A673 (cell line): ENCODE data around the gene ALG9. TPM values are rescaled to one million over a fixed set of nuclear protein-coding genes. Genes with fewer than 3 reads are reported as not detected.

Experiments
- BruUV-seq: library from RNA; stranded (reverse); fragments of 400-500 nt; replicated peaks from 2 replicates; lab custom pipeline; 2021; lab: Mats Ljungman, UMichigan
- CTCF ChIA-PET: fragments of 300-600 bp; sonication (Branson Sonifier 250); formaldehyde crosslinking; loops from one replicate; lab custom pipeline; 2022; ENCODE audit warnings: antibody characterized with exemption; lab: Charles Lee
- POLR2A ChIA-PET: fragments of 300-600 bp; sonication (Branson Sonifier 250); formaldehyde crosslinking; loops from one replicate; lab custom pipeline; 2022; ENCODE audit warnings: antibody characterized with exemption; ENCODE audit not compliant: low non-redundant PET; lab: Charles Lee
- DNase-seq: peaks from one replicate; pipeline ENCODE4 v3.0.0-alpha.2; 2015; ENCODE audit warnings: low spot score
- H3K27ac ChIP-seq: fragments of 200-600 bp; sonication (generic); 2 replicates; pipeline ENCODE4 v1.5.1; 2016; ENCODE audit warnings: mixed run types, low read depth, mild to moderate bottlenecking, mixed read lengths, antibody characterized with exemption, low read length; ENCODE audit not compliant: poor library complexity, severe bottlenecking
- H3K27me3 ChIP-seq: fragments of 200-600 bp; sonication (generic); replicated peaks from 2 replicates; pipeline ENCODE4 v1.6.1; 2017; ENCODE audit warnings: mixed run types, low read depth, mild to moderate bottlenecking, mixed read lengths, antibody characterized with exemption, low read length; ENCODE audit not compliant: insufficient read depth, poor library complexity
- H3K36me3 ChIP-seq: fragments of 200-600 bp; sonication (generic); 2 replicates; pipeline ENCODE4 v1.6.1; 2016; ENCODE audit warnings: mixed run types, mild to moderate bottlenecking, mixed read lengths, antibody characterized with exemption, low read length; ENCODE audit not compliant: insufficient read depth, poor library complexity, severe bottlenecking
- H3K4me1 ChIP-seq: fragments of 200-600 bp; sonication (generic); 2 replicates; pipeline ENCODE4 v1.6.1; 2017; ENCODE audit warnings: mixed run types, mild to moderate bottlenecking, mixed read lengths, antibody characterized with exemption, low read length; ENCODE audit not compliant: insufficient read depth, poor library complexity, severe bottlenecking
- H3K4me3 ChIP-seq: fragments of 200-600 bp; sonication (generic); 2 replicates; pipeline ENCODE4 v1.5.1; 2016; ENCODE audit warnings: low read depth, mixed run types, mild to moderate bottlenecking, mixed read lengths, low read length; ENCODE audit not compliant: poor library complexity, severe bottlenecking
- H3K9me3 ChIP-seq: fragments of 200-600 bp; sonication (generic); 2 replicates; pipeline ENCODE4 v1.6.1; 2016; ENCODE audit warnings: mixed run types, low read depth, mild to moderate bottlenecking, mixed read lengths, antibody characterized with exemption, low read length; ENCODE audit not compliant: poor library complexity, severe bottlenecking
- EZH2 ChIP-seq: fragments of 200-600 bp; sonication (generic); IDR thresholded peaks from 2 replicates; pipeline ENCODE4 v1.6.1; 2017; ENCODE audit warnings: borderline replicate concordance, low read depth, mild to moderate bottlenecking, mixed read lengths, antibody characterized with exemption, low read length; ENCODE audit not compliant: poor library complexity, severe bottlenecking
- intact Hi-C: fragments of 100-400 bp; cut with micrococcal nuclease; formaldehyde crosslinking; loops from one replicate; pipeline ENCODE4 v1.10.0; 2022; ENCODE audit not compliant: unreplicated experiment
- total RNA-seq: library from RNA; stranded (reverse); gene quantifications from 2 replicates; pipeline ENCODE4 v1.2.3, GENCODE V29; 2021
- TF ChIP-seq, protein P1 (sequence below): fragments of 300-800, 200-600 bp; sonication (generic); conservative IDR thresholded peaks from 2 replicates; pipeline ENCODE4 v1.5.1; 2017; ENCODE audit warnings: low read depth, mild to moderate bottlenecking, antibody characterized with exemption, low read length, moderate library complexity, mixed read lengths

Gene ALG9
- total RNA-seq, 1 experiment from 2014 or later = 61.0 TPM

DNA sequence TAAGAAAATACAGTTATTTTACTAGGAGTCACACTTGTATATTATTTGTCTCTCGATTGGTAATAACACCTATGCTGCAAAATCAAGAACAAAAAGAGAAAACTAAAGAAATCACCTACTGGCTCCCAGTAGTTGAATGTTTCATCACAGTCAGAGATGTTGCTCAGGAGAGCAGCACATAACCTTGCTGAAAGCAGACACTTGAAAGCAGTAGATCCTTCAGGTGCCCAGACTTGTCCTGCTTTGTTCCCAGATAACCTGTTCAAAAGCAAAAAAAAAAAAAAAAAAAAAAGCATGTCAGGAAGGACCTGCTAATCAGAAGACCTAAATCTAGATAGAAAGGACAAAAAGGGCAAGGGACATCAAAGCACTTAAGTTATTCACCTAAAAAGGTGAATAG is 1.3 kb downstream of the ALG9 start:
- ChIA-PET POLR2A (no interaction called here), CTCF (interaction anchor here (0.5 kb wide), 2 partner anchors 62 to 92 kb away, joined by 6 to 7 read pairs; no protein-coding TSS in a partner anchor)
- H3K36me3 ChIP-seq = peaks cover 30% of the 10 kb centered on the region
- intact Hi-C loops = loop anchor here (10.0 kb wide), 3 partner anchors 155 to 415 kb away; partner anchors contain the start of genes BCO2 and DLAT
- no peak for DNase-seq
- peaks cover 7% of the 10 kb centered on the region for H3K4me1 ChIP-seq
- H3K27me3 ChIP-seq = no peaks in the 10 kb centered on the region
- TF ChIP-seq, protein P1, sequence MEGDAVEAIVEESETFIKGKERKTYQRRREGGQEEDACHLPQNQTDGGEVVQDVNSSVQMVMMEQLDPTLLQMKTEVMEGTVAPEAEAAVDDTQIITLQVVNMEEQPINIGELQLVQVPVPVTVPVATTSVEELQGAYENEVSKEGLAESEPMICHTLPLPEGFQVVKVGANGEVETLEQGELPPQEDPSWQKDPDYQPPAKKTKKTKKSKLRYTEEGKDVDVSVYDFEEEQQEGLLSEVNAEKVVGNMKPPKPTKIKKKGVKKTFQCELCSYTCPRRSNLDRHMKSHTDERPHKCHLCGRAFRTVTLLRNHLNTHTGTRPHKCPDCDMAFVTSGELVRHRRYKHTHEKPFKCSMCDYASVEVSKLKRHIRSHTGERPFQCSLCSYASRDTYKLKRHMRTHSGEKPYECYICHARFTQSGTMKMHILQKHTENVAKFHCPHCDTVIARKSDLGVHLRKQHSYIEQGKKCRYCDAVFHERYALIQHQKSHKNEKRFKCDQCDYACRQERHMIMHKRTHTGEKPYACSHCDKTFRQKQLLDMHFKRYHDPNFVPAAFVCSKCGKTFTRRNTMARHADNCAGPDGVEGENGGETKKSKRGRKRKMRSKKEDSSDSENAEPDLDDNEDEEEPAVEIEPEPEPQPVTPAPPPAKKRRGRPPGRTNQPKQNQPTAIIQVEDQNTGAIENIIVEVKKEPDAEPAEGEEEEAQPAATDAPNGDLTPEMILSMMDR = no peak
- no peak for TF ChIP-seq EZH2
- no peaks in the 10 kb centered on the region for H3K9me3 ChIP-seq
- BruUV-seq = no TSS peak
- H3K27ac ChIP-seq = no peak overlapping the region
- H3K4me3 ChIP-seq = peak overlapping the region; percentile 78

DNA sequence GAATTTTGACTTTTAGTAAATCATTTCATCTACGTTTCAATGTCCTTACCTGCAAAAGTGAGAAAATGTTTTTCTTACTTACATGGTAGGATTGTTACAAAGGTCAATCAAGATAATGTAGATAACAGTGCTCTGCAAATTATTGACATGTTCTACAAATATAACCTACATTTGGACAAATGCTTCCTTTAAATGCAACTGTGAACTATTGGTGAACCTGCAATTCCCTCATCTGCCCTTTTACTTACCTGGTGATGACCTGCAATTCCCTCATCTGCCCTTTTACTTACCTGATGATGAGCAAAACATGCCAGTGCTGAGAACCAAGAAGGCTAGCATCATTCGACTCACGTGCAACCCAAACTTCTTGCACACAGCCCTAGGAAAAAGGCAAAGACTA is 11.1 kb downstream of the ALG9 start:
- TF ChIP-seq EZH2 = no peak
- Histone ChIP-seq H3K27me3 (no peaks in the 10 kb centered on the region), H3K36me3 (peaks cover 40% of the 10 kb centered on the region), H3K4me3 (no peak overlapping the region), H3K4me1 (no peaks in the 10 kb centered on the region), H3K27ac (no peak overlapping the region), H3K9me3 (no peaks in the 10 kb centered on the region)
- intact Hi-C loops = no loop called here
- CTCF ChIA-PET = no interaction called here
- POLR2A ChIA-PET = no interaction called here
- no TSS peak for BruUV-seq
- DNase-seq = no peak

DNA sequence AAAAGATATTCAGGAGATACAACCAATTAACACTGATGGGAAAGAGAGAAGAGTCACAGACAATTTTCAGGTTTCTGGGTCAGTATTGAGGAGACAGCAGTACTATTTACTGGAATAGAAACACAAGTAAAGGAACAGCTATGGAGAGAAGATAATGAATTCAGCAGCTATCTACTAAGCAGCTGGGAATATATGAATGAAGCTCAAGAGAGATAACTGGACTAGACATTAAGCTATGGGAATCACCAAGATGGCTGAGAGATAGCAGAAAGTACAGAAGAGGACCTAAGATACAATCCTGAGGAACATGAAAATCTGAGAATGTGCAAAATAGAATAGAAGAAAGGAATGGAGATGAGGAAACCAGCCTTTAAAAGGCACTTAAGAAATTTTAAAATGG is 15.9 kb downstream of the ALG9 start:
- DNase-seq = no peak
- ChIA-PET POLR2A (no interaction called here), CTCF (no interaction called here)
- H3K9me3 ChIP-seq = no peaks in the 10 kb centered on the region
- no peaks in the 10 kb centered on the region for H3K27me3 ChIP-seq
- H3K4me1 ChIP-seq = no peaks in the 10 kb centered on the region
- TF ChIP-seq, protein P1 = no peak
- no peak for TF ChIP-seq EZH2
- BruUV-seq = no TSS peak
- no peak overlapping the region for H3K27ac ChIP-seq
- intact Hi-C loops = no loop called here
- peaks cover 42% of the 10 kb centered on the region for H3K36me3 ChIP-seq
- no peak overlapping the region for H3K4me3 ChIP-seq

DNA sequence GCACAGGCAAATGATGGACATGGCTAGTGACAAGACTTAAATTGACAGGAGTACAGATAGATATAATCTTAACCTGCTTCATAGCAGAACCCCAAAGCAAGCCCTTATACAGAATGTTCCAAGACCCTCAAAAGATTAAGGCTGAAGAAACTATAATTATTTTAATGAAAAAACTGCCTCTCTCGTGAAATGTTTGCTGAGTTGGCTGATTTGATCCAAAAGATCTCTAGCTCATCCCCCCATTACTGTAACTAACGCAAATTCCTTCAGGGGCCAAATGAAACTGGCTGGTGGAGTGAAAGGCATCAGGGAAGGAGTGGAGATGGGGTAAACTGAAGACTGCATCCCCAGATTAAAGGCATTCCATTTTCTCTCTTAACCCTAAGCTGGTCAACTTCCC is 19.3 kb downstream of the ALG9 start:
- H3K36me3 ChIP-seq = peaks cover 33% of the 10 kb centered on the region
- peaks cover 2% of the 10 kb centered on the region for H3K4me1 ChIP-seq
- ChIA-PET CTCF (interaction anchor here (0.6 to 1.0 kb wide), 4 partner anchors 20 to 280 kb away, joined by 3 to 8 read pairs (median 6); no protein-coding TSS in a partner anchor), POLR2A (no interaction called here)
- H3K27me3 ChIP-seq = no peaks in the 10 kb centered on the region
- no peaks in the 10 kb centered on the region for H3K9me3 ChIP-seq
- DNase-seq = no peak
- BruUV-seq = no TSS peak
- TF ChIP-seq, protein P1 = no peak
- TF ChIP-seq EZH2 = no peak
- no peak overlapping the region for H3K4me3 ChIP-seq
- H3K27ac ChIP-seq = no peak overlapping the region
- intact Hi-C loops = no loop called here
